GM19455 (cell line): Measurements from ENCODE around the gene STAC.
"Not testable (repeated sequence)": the region's sequence is repeated elsewhere in the genome, so short reads cannot be mapped to it uniquely, and the experiment has no call there.

Source experiments
- ATAC-seq: cut with Tn5 transposase; IDR thresholded peaks from one replicate; pipeline ENCODE4 v1.9.1; 2021; ENCODE audit not compliant: unreplicated experiment

STAC gene

GRCh38 chr3:36476286-36476942 lies 96.1 kb downstream of the STAC start:
- ATAC-seq: no peak

- no peak for ATAC-seq
Measured at GRCh38 chr3:36477655-36478054, 97.4 kb downstream of the STAC start.

- no peak for ATAC-seq
Measured at GRCh38 chr3:36480911-36481648, 100.8 kb downstream of the STAC start.

- ATAC-seq: no peak
Measured at GRCh38 chr3:36482256-36482655, 102.0 kb downstream of the STAC start.

- ATAC-seq: no peak
Measured at GRCh38 chr3:36482880-36483279, 102.6 kb downstream of the STAC start.

GRCh38 chr3:36483709-36484108 lies 103.4 kb downstream of the STAC start:
- ATAC-seq: no peak

GRCh38 chr3:36484386-36484785 lies 104.1 kb downstream of the STAC start:
- ATAC-seq: no peak

- ATAC-seq: no peak
Measured at GRCh38 chr3:36486009-36486795, 105.9 kb downstream of the STAC start.

GRCh38 chr3:36487616-36488015 lies 107.3 kb downstream of the STAC start:
- ATAC-seq: no peak

- ATAC-seq: no peak
Measured at GRCh38 chr3:36488077-36488789, 107.9 kb downstream of the STAC start.

- no peak for ATAC-seq
Measured at GRCh38 chr3:36489101-36489500, 108.8 kb downstream of the STAC start.

- no peak for ATAC-seq
Measured at GRCh38 chr3:36489679-36490425, 109.5 kb downstream of the STAC start.

GRCh38 chr3:36493051-36493450 lies 112.7 kb downstream of the STAC start:
- no peak for ATAC-seq

- ATAC-seq: no peak
Measured at GRCh38 chr3:36494461-36495109, 114.3 kb downstream of the STAC start.

- no peak for ATAC-seq
Measured at GRCh38 chr3:36496684-36497633, 116.7 kb downstream of the STAC start.

GRCh38 chr3:36500053-36500452 lies 119.7 kb downstream of the STAC start:
- ATAC-seq: not testable (repeated sequence)

GRCh38 chr3:36501616-36502015 lies 121.3 kb downstream of the STAC start:
- ATAC-seq: no peak

GRCh38 chr3:36505393-36505792 lies 125.1 kb downstream of the STAC start:
- ATAC-seq: no peak
